CD14-positive monocyte (primary cell): ENCODE measurements around the gene PRR18. TPM values are rescaled to one million over a fixed set of nuclear protein-coding genes. Genes with fewer than 3 reads are reported as not detected.

Experiments used
- DNase-seq, 3 donors: peaks; one replicate each; pipeline ENCODE4 v3.0.0-alpha.2; 2011 to 2022
- H2AFZ ChIP-seq: 2 replicates; pipeline ENCODE4 v1.6.0; 2012; ENCODE audit warnings: mild to moderate bottlenecking, low read depth, low read length, inconsistent platforms; ENCODE audit not compliant: insufficient read depth, poor library complexity, severe bottlenecking
- H3K27ac ChIP-seq, 2 donors: 1 replicate in 1 of 2; 2 replicates in 1 of 2; pipeline ENCODE4 v1.5.1; 2012 to 2013; ENCODE audit warnings: low read length in 2 of 2, control low read depth in 1 of 2, inconsistent platforms in 1 of 2, low read depth in 1 of 2, mild to moderate bottlenecking in 1 of 2
- H3K27me3 ChIP-seq, 2 donors: one replicate each; pipeline versions ENCODE4 v1.6.0 to v1.6.1; 2011 to 2013; ENCODE audit warnings: low read length in 2 of 2; ENCODE audit not compliant: control insufficient read depth in 2 of 2, insufficient read depth in 2 of 2
- H3K36me3 ChIP-seq, 2 donors: replicated peaks in 1 of 2; 1 replicate in 1 of 2; 2 replicates in 1 of 2; pipeline versions ENCODE4 v1.5.1 to v1.6.1; 2012 to 2013; ENCODE audit warnings: low read length in 2 of 2, control low read depth in 1 of 2, inconsistent platforms in 1 of 2, mild to moderate bottlenecking in 1 of 2; ENCODE audit not compliant: insufficient read depth in 2 of 2, control insufficient read depth in 1 of 2
- H3K4me1 ChIP-seq, 2 donors: 1 replicate in 1 of 2; 2 replicates in 1 of 2; pipeline versions ENCODE4 v1.5.1 to v1.6.1; 2012 to 2013; ENCODE audit warnings: low read length in 2 of 2, control low read depth in 1 of 2, inconsistent platforms in 1 of 2, mild to moderate bottlenecking in 1 of 2, moderate library complexity in 1 of 2; ENCODE audit not compliant: insufficient read depth in 2 of 2, control insufficient read depth in 1 of 2
- H3K4me2 ChIP-seq: replicated peaks from 2 replicates; pipeline ENCODE3; 2012; ENCODE audit warnings: low read length, moderate library complexity, mild to moderate bottlenecking; ENCODE audit not compliant: poor library complexity, severe bottlenecking; ENCODE audit errors: extremely low read depth
- H3K4me3 ChIP-seq, 3 experiments: fragments of 200-600 bp in 1 of 3; sonication (generic) in 1 of 3; replicated peaks in 1 of 3; 1 replicate in 2 of 3; 2 replicates in 1 of 3; pipeline ENCODE4 v1.5.1; 2011 to 2013; ENCODE audit warnings: low read length in 3 of 3, mild to moderate bottlenecking in 3 of 3, control low read depth in 2 of 3, low read depth in 2 of 3, inconsistent platforms in 1 of 3, moderate library complexity in 1 of 3
- H3K79me2 ChIP-seq: 2 replicates; pipeline ENCODE4 v1.6.0; 2012; ENCODE audit warnings: mild to moderate bottlenecking, control low read depth, inconsistent platforms, low read length, moderate library complexity; ENCODE audit not compliant: insufficient read depth
- H3K9ac ChIP-seq: 2 replicates; pipeline ENCODE4 v1.6.0; 2017; ENCODE audit warnings: low read length, mild to moderate bottlenecking; ENCODE audit not compliant: insufficient read depth, poor library complexity, severe bottlenecking
- H3K9me3 ChIP-seq, 2 donors: replicated peaks in 1 of 2; 1 replicate in 1 of 2; 2 replicates in 1 of 2; pipeline versions ENCODE4 v1.5.1 to v1.6.1; 2012 to 2013; ENCODE audit warnings: low read length in 2 of 2, control low read depth in 1 of 2; ENCODE audit not compliant: control insufficient read depth in 1 of 2, insufficient read depth in 1 of 2
- H4K20me1 ChIP-seq: 2 replicates; pipeline ENCODE4 v1.6.0; 2012; ENCODE audit warnings: mild to moderate bottlenecking, low read length, control low read depth, moderate library complexity; ENCODE audit not compliant: insufficient read depth
- H3K27ac Mint-ChIP-seq, 7 donors: one replicate each; pipeline ENCODE4 v1.8.0; 2020; ENCODE audit warnings: mild to moderate bottlenecking in 7 of 7, mixed read lengths in 7 of 7, moderate library complexity in 6 of 7, inconsistent platforms in 2 of 7
- H3K27me3 Mint-ChIP-seq, 3 donors: one replicate each; pipeline ENCODE4 v1.8.0; 2021 to 2022; ENCODE audit warnings: low read depth in 3 of 3, mild to moderate bottlenecking in 3 of 3, mixed read lengths in 3 of 3, moderate library complexity in 3 of 3, inconsistent platforms in 1 of 3
- H3K36me3 Mint-ChIP-seq, 2 donors: one replicate each; pipeline ENCODE4 v1.8.0; 2020; ENCODE audit warnings: mixed read lengths in 2 of 2, inconsistent platforms in 1 of 2, mild to moderate bottlenecking in 1 of 2
- H3K4me1 Mint-ChIP-seq: one replicate; pipeline ENCODE4 v1.8.0; 2020; ENCODE audit warnings: mild to moderate bottlenecking, mixed read lengths
- H3K4me3 Mint-ChIP-seq, 2 donors: one replicate each; pipeline ENCODE4 v1.8.0; 2020; ENCODE audit warnings: mild to moderate bottlenecking in 2 of 2, mixed read lengths in 2 of 2, moderate library complexity in 1 of 2
- H3K9me3 Mint-ChIP-seq, 7 donors: one replicate each; pipeline ENCODE4 v1.8.0; 2020 to 2022; ENCODE audit warnings: mixed read lengths in 7 of 7, mild to moderate bottlenecking in 6 of 7, moderate library complexity in 6 of 7, inconsistent platforms in 2 of 7
- CTCF ChIP-seq: fragments of 200-600 bp; IDR thresholded peaks from one replicate; pipeline ENCODE4 v1.8.0; 2022; ENCODE audit warnings: antibody characterized with exemption, mild to moderate bottlenecking
- WGBS: methylation state at CpG from one replicate; pipeline ENCODE4 v1.1.5; 2013; ENCODE audit warnings: missing lambda C conversion rate; ENCODE audit not compliant: insufficient coverage; 5-methylcytosine and 5-hydroxymethylcytosine counted together
- intact Hi-C, 2 donors: fragments of 100-400 bp; cut with micrococcal nuclease; formaldehyde crosslinking; loops; one replicate each; pipeline versions ENCODE4 v1.15.0 to v1.15.1; 2023
- polyA plus RNA-seq, 3 donors: library from polyadenylated mRNA; depleted of rRNA in 1 of 3; unstranded in 2 of 3; stranded (reverse) in 1 of 3; fragments of 300-500 nt in 2 of 3; fragments of >200 nt in 1 of 3; fragmentation: Illumina TruSeq in 2 of 3; gene quantifications; 1 replicate in 2 of 3; 2 replicates in 1 of 3; pipeline ENCODE4 v1.2.3, GENCODE V29; 2012 to 2021

Gene PRR18
- polyA plus RNA-seq, 3 donors = not detected

GRCh38 chr6:166351715-166352285 is 43.6 kb upstream of the PRR18 start:
- Histone ChIP-seq H3K27me3 (no peaks in the 10 kb centered on the region), H4K20me1 (no peaks in the 10 kb centered on the region), H3K9ac (no peak overlapping the region), H3K9me3 (no peaks in the 10 kb centered on the region), H2AFZ (no peak overlapping the region), H3K79me2 (no peaks in the 10 kb centered on the region), H3K4me1 (peaks cover 16 to 17% of the 10 kb centered on the region in 2 donors), H3K27ac (no peak overlapping the region), H3K4me3 (peak overlapping the region in 1 of 3 experiments; percentile 1), H3K36me3 (no peaks in the 10 kb centered on the region), H3K4me2 (peak overlapping the region; percentile 37)
- H3K4me1 Mint-ChIP-seq = peaks cover 23% of the 10 kb centered on the region
- intact Hi-C loops = no loop called here
- peak overlapping the region in 1 of 2 donors; percentile 39 for H3K4me3 Mint-ChIP-seq
- H3K36me3 Mint-ChIP-seq = no peaks in the 10 kb centered on the region
- peak overlapping the region in 3 of 7 donors; percentile 25 to 62 (median 26) for H3K27ac Mint-ChIP-seq
- peaks cover 0 to 10% (median 2%) of the 10 kb centered on the region in 7 donors for H3K9me3 Mint-ChIP-seq
- TF ChIP-seq CTCF = no peak
- 0% methylated on average over 3 of the region's 4 CpGs for WGBS
- no peaks in the 10 kb centered on the region for H3K27me3 Mint-ChIP-seq
- DNase-seq = peak; percentile 63 to 79 (median 70)

GRCh38 chr6:166348305-166348949 is 40.2 kb upstream of the PRR18 start:
- no peak overlapping the region for H2AFZ ChIP-seq
- DNase-seq = no peak
- H3K27ac Mint-ChIP-seq = peak overlapping the region in 1 of 7 donors; percentile 50
- H3K9ac ChIP-seq = no peak overlapping the region
- TF ChIP-seq CTCF = no peak
- no peak overlapping the region for H3K27ac ChIP-seq
- H3K9me3 Mint-ChIP-seq = peaks cover 0 to 10% (median 2%) of the 10 kb centered on the region in 7 donors
- H3K4me2 ChIP-seq = no peak overlapping the region
- no peaks in the 10 kb centered on the region for H3K27me3 ChIP-seq
- H3K27me3 Mint-ChIP-seq = peaks cover 0 to 1% (median 0%) of the 10 kb centered on the region in 3 donors
- no peaks in the 10 kb centered on the region for H4K20me1 ChIP-seq
- no peaks in the 10 kb centered on the region for H3K9me3 ChIP-seq
- H3K4me1 ChIP-seq = peaks cover 28% of the 10 kb centered on the region in 2 donors
- no peaks in the 10 kb centered on the region for H3K36me3 ChIP-seq
- no peaks in the 10 kb centered on the region for H3K79me2 ChIP-seq
- no peak overlapping the region for H3K4me3 ChIP-seq
- H3K36me3 Mint-ChIP-seq = peaks cover 0 to 2% of the 10 kb centered on the region in 2 donors
- intact Hi-C loops = no loop called here
- WGBS = 100% methylated on average over 1 of the region's 6 CpGs
- peaks cover 33% of the 10 kb centered on the region for H3K4me1 Mint-ChIP-seq
- no peak overlapping the region for H3K4me3 Mint-ChIP-seq
